ENCODE data around the gene CMTR1.

CMTR1 gene

DNA sequence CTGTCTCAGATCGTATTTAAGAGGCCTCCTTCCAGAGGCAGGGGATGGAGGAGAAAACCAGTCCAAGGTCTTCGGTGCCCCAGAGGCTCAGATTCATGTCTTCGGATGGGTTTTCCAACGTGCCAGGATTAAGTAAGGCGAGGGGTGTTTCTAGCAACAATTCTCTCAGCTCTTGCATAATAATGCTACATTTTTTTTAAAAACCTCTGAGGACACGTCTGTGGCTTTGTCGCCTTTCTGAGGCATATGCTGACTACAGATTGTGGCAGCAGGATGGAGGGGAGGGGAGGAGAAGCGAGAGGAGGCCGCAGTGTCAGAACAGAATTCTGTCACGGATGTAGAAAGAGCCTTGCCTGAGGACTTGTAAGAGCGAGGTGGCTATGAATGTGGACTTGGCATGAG, 84.4 kb downstream of the CMTR1 start:
- no peak for ATAC-seq (ENCODE audit: low read depth)
- no peaks in the 10 kb centered on the region for H3K36me3 ChIP-seq (ENCODE audit: low read depth)
- TF ChIP-seq, protein P1, sequence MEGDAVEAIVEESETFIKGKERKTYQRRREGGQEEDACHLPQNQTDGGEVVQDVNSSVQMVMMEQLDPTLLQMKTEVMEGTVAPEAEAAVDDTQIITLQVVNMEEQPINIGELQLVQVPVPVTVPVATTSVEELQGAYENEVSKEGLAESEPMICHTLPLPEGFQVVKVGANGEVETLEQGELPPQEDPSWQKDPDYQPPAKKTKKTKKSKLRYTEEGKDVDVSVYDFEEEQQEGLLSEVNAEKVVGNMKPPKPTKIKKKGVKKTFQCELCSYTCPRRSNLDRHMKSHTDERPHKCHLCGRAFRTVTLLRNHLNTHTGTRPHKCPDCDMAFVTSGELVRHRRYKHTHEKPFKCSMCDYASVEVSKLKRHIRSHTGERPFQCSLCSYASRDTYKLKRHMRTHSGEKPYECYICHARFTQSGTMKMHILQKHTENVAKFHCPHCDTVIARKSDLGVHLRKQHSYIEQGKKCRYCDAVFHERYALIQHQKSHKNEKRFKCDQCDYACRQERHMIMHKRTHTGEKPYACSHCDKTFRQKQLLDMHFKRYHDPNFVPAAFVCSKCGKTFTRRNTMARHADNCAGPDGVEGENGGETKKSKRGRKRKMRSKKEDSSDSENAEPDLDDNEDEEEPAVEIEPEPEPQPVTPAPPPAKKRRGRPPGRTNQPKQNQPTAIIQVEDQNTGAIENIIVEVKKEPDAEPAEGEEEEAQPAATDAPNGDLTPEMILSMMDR (IDR thresholded peaks at IDR 0.05; ENCODE audit: poor library complexity, severe bottlenecking) = no peak
- no peaks in the 10 kb centered on the region for H3K9me3 ChIP-seq (ENCODE audit: severe bottlenecking)
- no peak overlapping the region for H3K4me3 ChIP-seq (ENCODE audit: severe bottlenecking)
- DNase-seq (ENCODE audit: low spot score) = no peak
- H3K27me3 ChIP-seq (ENCODE audit: insufficient read depth, poor library complexity, severe bottlenecking) = no peaks in the 10 kb centered on the region
- no peak overlapping the region for H3K27ac ChIP-seq (ENCODE audit: poor library complexity, severe bottlenecking)
- H3K4me1 ChIP-seq (ENCODE audit: insufficient read depth, poor library complexity, severe bottlenecking) = peaks cover 7% of the 10 kb centered on the region

DNA sequence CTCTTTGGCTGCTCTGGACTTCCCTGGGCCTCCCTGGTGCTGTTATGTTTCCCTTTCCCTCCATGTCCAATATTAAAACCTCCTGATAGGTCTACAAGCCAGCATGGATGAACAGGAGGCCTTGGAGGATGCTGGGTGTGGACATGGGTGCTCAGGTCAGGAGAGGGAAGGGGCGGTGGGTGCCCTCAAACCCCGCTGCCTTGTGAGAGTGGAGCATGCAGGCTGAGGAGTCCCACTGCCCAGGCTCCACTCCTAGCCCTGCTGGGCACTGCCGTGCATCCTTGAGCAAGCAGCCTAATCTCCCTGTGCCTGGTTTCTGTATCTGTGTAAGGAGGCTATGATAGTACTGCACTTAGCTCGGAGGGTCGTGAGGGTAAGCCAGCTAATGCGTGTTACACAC, 85.1 kb downstream of the CMTR1 start:
- H3K27me3 ChIP-seq (ENCODE audit: insufficient read depth, poor library complexity, severe bottlenecking) = no peaks in the 10 kb centered on the region
- H3K9me3 ChIP-seq (ENCODE audit: severe bottlenecking) = no peaks in the 10 kb centered on the region
- H3K4me3 ChIP-seq (ENCODE audit: severe bottlenecking) = no peak overlapping the region
- H3K36me3 ChIP-seq (ENCODE audit: low read depth) = no peaks in the 10 kb centered on the region
- DNase-seq (ENCODE audit: low spot score) (no peak), ATAC-seq (ENCODE audit: low read depth) (no peak)
- TF ChIP-seq, protein P1 (IDR thresholded peaks at IDR 0.05; ENCODE audit: poor library complexity, severe bottlenecking) = no peak
- H3K27ac ChIP-seq (ENCODE audit: poor library complexity, severe bottlenecking) = no peak overlapping the region
- peaks cover 7% of the 10 kb centered on the region for H3K4me1 ChIP-seq (ENCODE audit: insufficient read depth, poor library complexity, severe bottlenecking)

DNA sequence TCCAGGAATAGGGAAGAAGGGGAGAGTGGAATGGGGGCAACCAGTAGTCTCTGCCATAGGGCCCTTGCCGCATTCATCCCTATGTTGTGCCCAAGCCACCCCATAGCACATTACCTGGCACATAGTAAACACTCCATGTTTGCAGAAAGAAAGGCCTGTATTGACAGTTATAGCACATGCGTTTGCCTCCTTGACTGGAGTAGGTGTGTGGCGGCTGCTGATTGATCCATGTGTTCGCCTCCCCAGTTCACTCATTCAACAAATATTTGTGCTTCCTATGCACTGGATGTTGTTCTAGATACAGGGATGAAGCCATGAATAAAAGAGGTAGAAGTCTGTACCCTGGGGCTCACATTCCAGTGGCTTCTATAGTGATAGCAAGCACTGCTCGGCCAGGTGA, 86.4 kb downstream of the CMTR1 start:
- Histone ChIP-seq H3K4me3 (ENCODE audit: severe bottlenecking) (no peak overlapping the region), H3K27me3 (ENCODE audit: insufficient read depth, poor library complexity, severe bottlenecking) (no peaks in the 10 kb centered on the region), H3K4me1 (ENCODE audit: insufficient read depth, poor library complexity, severe bottlenecking) (peaks cover 9% of the 10 kb centered on the region), H3K27ac (ENCODE audit: poor library complexity, severe bottlenecking) (no peak overlapping the region), H3K9me3 (ENCODE audit: severe bottlenecking) (no peaks in the 10 kb centered on the region), H3K36me3 (ENCODE audit: low read depth) (no peaks in the 10 kb centered on the region)
- no peak for DNase-seq (ENCODE audit: low spot score)
- TF ChIP-seq, protein P1 (IDR thresholded peaks at IDR 0.05; ENCODE audit: poor library complexity, severe bottlenecking) = no peak
- no peak for ATAC-seq (ENCODE audit: low read depth)

DNA sequence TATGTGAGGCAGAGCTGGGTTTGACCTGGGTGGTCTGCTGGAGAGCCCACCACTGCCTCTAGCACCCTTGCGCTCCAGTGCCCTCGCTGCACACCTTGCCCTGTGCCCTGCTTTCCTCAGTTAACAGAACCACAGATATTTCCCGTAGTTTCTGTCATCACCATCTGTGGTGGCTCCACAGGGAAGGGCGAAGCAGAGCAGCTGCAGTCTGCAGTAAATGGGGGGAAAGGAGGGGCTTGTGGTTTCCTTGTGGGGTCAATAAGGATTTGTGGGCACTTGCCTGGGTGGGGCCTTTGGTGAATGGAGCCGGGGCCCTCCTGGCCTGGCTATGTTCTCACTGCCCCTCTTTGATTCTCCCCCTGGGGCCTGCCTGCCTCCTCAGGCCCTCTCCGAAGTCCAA, 87.9 kb downstream of the CMTR1 start:
- DNase-seq (ENCODE audit: low spot score) = no peak
- H3K27ac ChIP-seq (ENCODE audit: poor library complexity, severe bottlenecking) = no peak overlapping the region

DNA sequence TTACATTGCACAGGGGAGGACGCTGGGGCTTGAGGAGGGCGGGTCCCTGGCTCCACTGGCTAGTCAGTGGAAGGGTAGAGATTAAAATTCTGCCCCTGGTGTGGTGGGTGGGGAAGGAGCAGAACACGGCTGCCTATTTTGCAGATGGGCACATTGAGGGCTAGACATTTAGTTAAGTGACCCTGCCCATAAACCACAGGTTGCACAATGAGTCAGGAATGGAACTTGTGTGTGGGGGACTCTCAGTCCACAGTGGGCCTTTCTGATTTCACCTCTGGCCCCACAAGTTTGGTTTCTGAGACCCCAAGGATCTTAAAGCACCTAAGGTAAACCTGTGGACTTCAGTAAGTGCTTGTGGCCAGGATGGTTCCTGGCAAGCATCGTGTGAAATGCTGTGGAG, 88.7 kb downstream of the CMTR1 start:
- no peak overlapping the region for H3K4me3 ChIP-seq (ENCODE audit: severe bottlenecking)
- H3K4me1 ChIP-seq (ENCODE audit: insufficient read depth, poor library complexity, severe bottlenecking) = peaks cover 4% of the 10 kb centered on the region
- TF ChIP-seq, protein P1 (IDR thresholded peaks at IDR 0.05; ENCODE audit: poor library complexity, severe bottlenecking) = no peak
- DNase-seq (ENCODE audit: low spot score) = no peak
- no peak overlapping the region for H3K27ac ChIP-seq (ENCODE audit: poor library complexity, severe bottlenecking)
- H3K36me3 ChIP-seq (ENCODE audit: low read depth) = no peaks in the 10 kb centered on the region
- no peaks in the 10 kb centered on the region for H3K9me3 ChIP-seq (ENCODE audit: severe bottlenecking)
- no peak for ATAC-seq (ENCODE audit: low read depth)
- no peaks in the 10 kb centered on the region for H3K27me3 ChIP-seq (ENCODE audit: insufficient read depth, poor library complexity, severe bottlenecking)

More for the DNA sequence above, 87.9 kb downstream of the CMTR1 start:
- TF ChIP-seq, protein P1 (IDR thresholded peaks at IDR 0.05; ENCODE audit: poor library complexity, severe bottlenecking) = no peak
- no peaks in the 10 kb centered on the region for H3K9me3 ChIP-seq (ENCODE audit: severe bottlenecking)
- peaks cover 4% of the 10 kb centered on the region for H3K4me1 ChIP-seq (ENCODE audit: insufficient read depth, poor library complexity, severe bottlenecking)
- ATAC-seq (ENCODE audit: low read depth) = no peak
- H3K36me3 ChIP-seq (ENCODE audit: low read depth) = no peaks in the 10 kb centered on the region
- no peak overlapping the region for H3K4me3 ChIP-seq (ENCODE audit: severe bottlenecking)
- H3K27me3 ChIP-seq (ENCODE audit: insufficient read depth, poor library complexity, severe bottlenecking) = no peaks in the 10 kb centered on the region
